SK-N-SH (cell line): Measurements from ENCODE around the gene AKTIP. TPM values are rescaled to one million over a fixed set of nuclear protein-coding genes. Genes with fewer than 3 reads are reported as not detected.

ENCODE experiments used
- CTCF ChIA-PET: fragments of 300-600, 350-600 bp; formaldehyde crosslinking; extraction: SDS; loops from one replicate; lab custom pipeline; 2021; lab: Yijun Ruan, JAX
- POLR2A ChIA-PET: fragments of 350-600 bp; sonication (Branson Sonifier 250); formaldehyde crosslinking; extraction: SDS; loops from one replicate; lab custom pipeline; 2020; ENCODE audit warnings: antibody characterized with exemption, inconsistent platforms; lab: Yijun Ruan, JAX
- DNase-seq: peaks from one replicate; pipeline ENCODE4 v3.0.0; 2012
- H2AFZ ChIP-seq: fragments of 200-600 bp; sonication (generic); 2 replicates; pipeline ENCODE4 v1.8.1; 2016; ENCODE audit warnings: antibody characterized with exemption, mild to moderate bottlenecking, low read depth
- H3F3A ChIP-seq: fragments of 200-600 bp; sonication (generic); replicated peaks from 2 replicates; pipeline ENCODE3; 2016; ENCODE audit warnings: antibody characterized with exemption, mild to moderate bottlenecking; ENCODE audit not compliant: insufficient read depth
- H3K27ac ChIP-seq, 2 experiments: fragments of 200-500 bp in 1 of 2; fragments of 200-600 bp in 1 of 2; sonication (Bioruptor generic) in 1 of 2; sonication (generic), shearing (Covaris generic) in 1 of 2; 2 replicates each; pipeline versions ENCODE4 v1.5.1 to v1.6.1; 2014 to 2016; ENCODE audit warnings: low read depth in 2 of 2, inconsistent platforms in 1 of 2, low read length in 1 of 2, mild to moderate bottlenecking in 1 of 2, mixed read lengths in 1 of 2
- H3K27me3 ChIP-seq: fragments of 200-600 bp; sonication (generic), shearing (Covaris generic); 2 replicates; pipeline ENCODE4 v1.6.1; 2016; ENCODE audit warnings: mixed run types; ENCODE audit not compliant: insufficient read depth
- H3K36me3 ChIP-seq, 2 experiments: fragments of 200-500 bp in 1 of 2; fragments of 200-600 bp in 1 of 2; sonication (Bioruptor generic) in 1 of 2; sonication (generic) in 1 of 2; replicated peaks in 1 of 2; 2 replicates each; pipeline versions ENCODE3 to v1.5.1; 2014 to 2016; ENCODE audit warnings: low read length in 1 of 2, mild to moderate bottlenecking in 1 of 2; ENCODE audit not compliant: insufficient read depth in 2 of 2, control insufficient read depth in 1 of 2
- H3K4me1 ChIP-seq, 2 experiments: fragments of 200-500 bp in 1 of 2; fragments of 200-600 bp in 1 of 2; sonication (Bioruptor generic) in 1 of 2; sonication (generic), shearing (Covaris generic) in 1 of 2; 2 replicates each; pipeline versions ENCODE4 v1.5.1 to v1.6.1; 2014 to 2016; ENCODE audit warnings: low read depth in 1 of 2, low read length in 1 of 2, mixed run types in 1 of 2; ENCODE audit not compliant: insufficient read depth in 2 of 2, control insufficient read depth in 1 of 2
- H3K4me2 ChIP-seq: fragments of 200-600 bp; sonication (generic), shearing (Covaris generic); 2 replicates; pipeline ENCODE4 v1.6.1; 2017; ENCODE audit warnings: mixed run types
- H3K4me3 ChIP-seq, 2 experiments: fragments of 200-500 bp in 1 of 2; fragments of 200-600 bp in 1 of 2; sonication (Bioruptor generic) in 1 of 2; sonication (generic), shearing (Covaris generic) in 1 of 2; 2 replicates each; pipeline versions ENCODE4 v1.5.1 to v1.8.1; 2014 to 2016; ENCODE audit warnings: low read depth in 2 of 2, inconsistent platforms in 1 of 2, low read length in 1 of 2, mild to moderate bottlenecking in 1 of 2, mixed read lengths in 1 of 2, moderate library complexity in 1 of 2
- H3K79me2 ChIP-seq: fragments of 200-600 bp; sonication (generic); 2 replicates; pipeline ENCODE4 v1.8.1; 2017; ENCODE audit warnings: mild to moderate bottlenecking; ENCODE audit not compliant: insufficient read depth
- H3K9ac ChIP-seq: fragments of 200-600 bp; sonication (generic); 2 replicates; pipeline ENCODE4 v1.6.1; 2017; ENCODE audit warnings: mixed run types
- H3K9me2 ChIP-seq: fragments of 200-600 bp; sonication (generic); 2 replicates; pipeline ENCODE4 v1.6.1; 2017; ENCODE audit warnings: mixed run types
- H3K9me3 ChIP-seq: fragments of 200-600 bp; sonication (generic); 2 replicates; pipeline ENCODE4 v1.6.1; 2017; ENCODE audit warnings: mixed run types, mild to moderate bottlenecking, moderate library complexity
- H4K20me1 ChIP-seq: fragments of 200-600 bp; sonication (generic); 2 replicates; pipeline ENCODE4 v1.6.1; 2017; ENCODE audit warnings: mild to moderate bottlenecking, mixed run types; ENCODE audit not compliant: insufficient read depth
- EP300 ChIP-seq, 2 experiments: IDR thresholded peaks; 2 replicates each; pipeline versions ENCODE4 v1.4.0 to v1.6.1; 2012; ENCODE audit warnings: borderline replicate concordance in 1 of 2, low read depth in 1 of 2, low read length in 1 of 2
- EZH2phosphoT487 ChIP-seq: fragments of 200-600 bp; sonication (generic); IDR thresholded peaks from 2 replicates; pipeline ENCODE4 v1.6.1; 2017; ENCODE audit warnings: low read depth, mixed run types, mild to moderate bottlenecking, antibody characterized with exemption, moderate library complexity, borderline replicate concordance
- FOXJ3 ChIP-seq: sonication (generic); formaldehyde crosslinking; IDR thresholded peaks from 2 replicates; pipeline ENCODE4 v1.5.1; 2020; ENCODE audit warnings: mild to moderate bottlenecking, missing genetic modification reagents
- FOXM1 ChIP-seq: IDR thresholded peaks from 2 replicates; pipeline ENCODE4 v1.4.0; 2012; ENCODE audit warnings: low read depth, mild to moderate bottlenecking
- GATA2 ChIP-seq: sonication (generic); formaldehyde crosslinking; IDR thresholded peaks from 2 replicates; pipeline ENCODE4 v1.5.0; 2020; ENCODE audit warnings: mild to moderate bottlenecking, missing genetic modification reagents
- JUND ChIP-seq: IDR thresholded peaks from 2 replicates; pipeline ENCODE4 v1.4.0; 2012
- MXI1 ChIP-seq: IDR thresholded peaks from 2 replicates; pipeline ENCODE4 v1.6.1; 2012; ENCODE audit warnings: mild to moderate bottlenecking, low read depth, low read length, improper control_type of control experiment
- NRF1 ChIP-seq: IDR thresholded peaks from 2 replicates; pipeline ENCODE4 v1.6.1; 2012; ENCODE audit warnings: low read depth, mild to moderate bottlenecking, low read length
- POLR2AphosphoS5 ChIP-seq: IDR thresholded peaks from 2 replicates; pipeline ENCODE4 v1.6.1; 2012; ENCODE audit warnings: low read depth, low read length
- REST ChIP-seq: IDR thresholded peaks from 2 replicates; pipeline ENCODE4 v1.6.1; 2012; ENCODE audit warnings: mild to moderate bottlenecking, low read depth, low read length, moderate library complexity
- RXRA ChIP-seq: IDR thresholded peaks from 2 replicates; pipeline ENCODE4 v1.4.0; 2012; ENCODE audit warnings: low read depth, mild to moderate bottlenecking, borderline replicate concordance
- SMC3 ChIP-seq: IDR thresholded peaks from 2 replicates; pipeline ENCODE4 v1.6.1; 2012; ENCODE audit warnings: low read depth, low read length, improper control_type of control experiment
- TCF12 ChIP-seq: IDR thresholded peaks from 2 replicates; pipeline ENCODE4 v1.4.0; 2012
- TEAD4 ChIP-seq: IDR thresholded peaks from 2 replicates; pipeline ENCODE4 v1.4.0; 2012; ENCODE audit warnings: mild to moderate bottlenecking, borderline replicate concordance; ENCODE audit not compliant: insufficient read depth
- WGBS: methylation state at CpG from one replicate; pipeline ENCODE4 v1.1.6; 2017; ENCODE audit warnings: low lambda C conversion rate; 5-methylcytosine and 5-hydroxymethylcytosine counted together
- polyA plus RNA-seq, 3 experiments: library from polyadenylated mRNA; depleted of rRNA; stranded (reverse); fragments of >200 nt; gene quantifications; 2 replicates each; pipeline ENCODE4 v1.2.3, GENCODE V29; 2012
- TF ChIP-seq, protein P1 (sequence below): fragments of 150-350 bp; IDR thresholded peaks from 2 replicates; pipeline ENCODE4 v1.6.1; 2017; ENCODE audit warnings: antibody characterized with exemption, low read length, low read depth, borderline replicate concordance
- TF ChIP-seq, protein P2 (sequence below): IDR thresholded peaks from 2 replicates; pipeline ENCODE4 v1.4.0; 2012; ENCODE audit warnings: low read depth, borderline replicate concordance

Gene AKTIP
- 21.0 and 31.0 TPM in 2 replicates for polyA plus RNA-seq (2012; rRNA removed)
- polyA plus RNA-seq (2012; cell fraction: cytosol; rRNA removed), result 23.4 and 27.2 TPM in 2 replicates
- 26.0 and 41.3 TPM in 2 replicates for polyA plus RNA-seq (2012; cell fraction: nucleus; rRNA removed)

- Histone ChIP-seq H3K36me3 (peaks cover 0 to 12% of the 10 kb centered on the region in 2 experiments), H3K4me1 (peaks cover 7 to 23% of the 10 kb centered on the region in 2 experiments), H4K20me1 (no peaks in the 10 kb centered on the region), H3K4me3 (peak within 1 kb of the TSS; percentile 87 to 88), H2AFZ (peak within 1 kb of the TSS; percentile 92), H3F3A (no peaks in the 10 kb centered on the region), H3K9me2 (no peaks in the 10 kb centered on the region), H3K27ac (peak within 1 kb of the TSS; percentile 81 to 98), H3K27me3 (no peaks in the 10 kb centered on the region), H3K4me2 (peak within 1 kb of the TSS; percentile 89), H3K79me2 (peaks cover 13% of the 10 kb centered on the region), H3K9ac (peak within 1 kb of the TSS; percentile 69), H3K9me3 (no peaks in the 10 kb centered on the region)
- ChIA-PET POLR2A (interaction anchor here (1.1 to 2.0 kb wide), 2 partner anchors 67 to 201 kb away, joined by 3 to 18 read pairs; partner anchors contain the start of genes FTO, RBL2 and RPGRIP1L), CTCF (interaction anchor here (0.6 to 1.0 kb wide), 2 partner anchors 8 to 9 kb away, joined by 3 read pairs; no protein-coding TSS in a partner anchor)
- TF ChIP-seq NRF1 (peak; percentile 11; the same call in 1 of the 2 replicates), REST (no peak)
- DNase-seq, result peak; percentile 65
- WGBS, result 2% methylated on average over 34 of the region's 76 CpGs
These were observed at the start of gene AKTIP for GRCh38 chr16:53502331-53503269. AKTIP (minus strand) TSS chr16:53503209; CDS start chr16:53500259, 2,950 bp downstream.

DNA sequence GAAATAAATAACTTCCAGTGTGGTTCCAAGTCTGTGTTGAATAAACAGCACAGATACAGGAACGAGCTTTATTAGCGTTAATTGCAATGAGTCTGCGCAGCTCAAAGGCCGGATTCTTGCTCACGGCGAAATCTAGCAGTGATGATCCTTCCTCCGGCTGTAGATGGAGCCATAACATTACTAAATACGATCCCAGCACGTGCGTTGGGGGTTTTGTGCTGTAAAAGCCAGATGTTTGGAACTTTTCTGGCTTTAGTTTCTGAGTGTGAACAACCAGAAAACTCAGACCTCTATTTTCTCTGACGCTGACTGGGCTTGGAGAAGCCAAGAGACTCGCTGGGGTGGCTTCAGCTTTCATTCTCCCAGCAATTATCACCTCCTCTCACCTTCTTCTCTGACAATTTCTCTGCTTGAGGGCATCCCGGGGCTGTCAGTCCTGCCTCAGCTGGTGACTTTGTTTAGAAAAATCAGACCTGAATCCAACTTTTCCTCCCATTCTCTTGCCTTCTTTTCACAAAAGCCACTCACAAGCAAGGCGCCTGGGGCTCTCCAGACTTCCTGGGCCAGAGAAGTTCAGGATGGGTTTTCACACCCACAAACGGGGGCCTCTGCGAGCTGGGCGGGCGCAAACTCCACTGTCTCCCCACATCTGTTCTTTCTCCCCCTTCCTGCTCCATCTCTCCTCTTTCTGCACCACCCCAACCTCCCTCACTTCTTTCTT, 47.1 kb upstream of the AKTIP start:
- Histone ChIP-seq H4K20me1 (no peaks in the 10 kb centered on the region), H2AFZ (peak overlapping the region; percentile 53), H3K27ac (no peak overlapping the region), H3K36me3 (no peaks in the 10 kb centered on the region), H3K9me2 (no peaks in the 10 kb centered on the region), H3F3A (no peaks in the 10 kb centered on the region), H3K27me3 (no peaks in the 10 kb centered on the region; the same call in 1 of the 2 replicates), H3K79me2 (no peaks in the 10 kb centered on the region), H3K4me1 (peaks cover 0 to 4% of the 10 kb centered on the region in 2 experiments; a peak in 2 of 4 replicates), H3K9me3 (no peaks in the 10 kb centered on the region), H3K9ac (no peak overlapping the region), H3K4me3 (peak overlapping the region in 1 of 2 experiments; percentile 28; a peak in 1 of 4 replicates), H3K4me2 (peak overlapping the region; percentile 8; the same call in 1 of the 2 replicates)
- WGBS, result 27% methylated on average over 18 of the region's 18 CpGs
- POLR2A ChIA-PET, result no interaction called here
- CTCF ChIA-PET, result interaction anchor here (0.6 to 2.6 kb wide), 46 partner anchors 9 to 1909 kb away, joined by 3 to 26 read pairs (median 3); no protein-coding TSS in a partner anchor
- peak; percentile 85 for DNase-seq
- TF ChIP-seq TCF12 (no peak), MXI1 (peak; percentile 90; the same call in 1 of the 2 replicates), EP300 (IDR thresholded peaks at IDR 0.05; ENCODE audit: borderline replicate concordance in 1 of 2, low read depth in 1 of 2, low read length in 1 of 2) (no peak), JUND (no peak), FOXJ3 (CRISPR knock-in tag) (no peak), EZH2phosphoT487 (no peak), POLR2AphosphoS5 (no peak), RXRA (no peak), FOXM1 (no peak), GATA2 (CRISPR knock-in tag) (no peak), TEAD4 (no peak), SMC3 (peak; percentile 67)
- TF ChIP-seq, protein P1, sequence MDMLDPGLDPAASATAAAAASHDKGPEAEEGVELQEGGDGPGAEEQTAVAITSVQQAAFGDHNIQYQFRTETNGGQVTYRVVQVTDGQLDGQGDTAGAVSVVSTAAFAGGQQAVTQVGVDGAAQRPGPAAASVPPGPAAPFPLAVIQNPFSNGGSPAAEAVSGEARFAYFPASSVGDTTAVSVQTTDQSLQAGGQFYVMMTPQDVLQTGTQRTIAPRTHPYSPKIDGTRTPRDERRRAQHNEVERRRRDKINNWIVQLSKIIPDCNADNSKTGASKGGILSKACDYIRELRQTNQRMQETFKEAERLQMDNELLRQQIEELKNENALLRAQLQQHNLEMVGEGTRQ, result no peak
- TF ChIP-seq, protein P2, sequence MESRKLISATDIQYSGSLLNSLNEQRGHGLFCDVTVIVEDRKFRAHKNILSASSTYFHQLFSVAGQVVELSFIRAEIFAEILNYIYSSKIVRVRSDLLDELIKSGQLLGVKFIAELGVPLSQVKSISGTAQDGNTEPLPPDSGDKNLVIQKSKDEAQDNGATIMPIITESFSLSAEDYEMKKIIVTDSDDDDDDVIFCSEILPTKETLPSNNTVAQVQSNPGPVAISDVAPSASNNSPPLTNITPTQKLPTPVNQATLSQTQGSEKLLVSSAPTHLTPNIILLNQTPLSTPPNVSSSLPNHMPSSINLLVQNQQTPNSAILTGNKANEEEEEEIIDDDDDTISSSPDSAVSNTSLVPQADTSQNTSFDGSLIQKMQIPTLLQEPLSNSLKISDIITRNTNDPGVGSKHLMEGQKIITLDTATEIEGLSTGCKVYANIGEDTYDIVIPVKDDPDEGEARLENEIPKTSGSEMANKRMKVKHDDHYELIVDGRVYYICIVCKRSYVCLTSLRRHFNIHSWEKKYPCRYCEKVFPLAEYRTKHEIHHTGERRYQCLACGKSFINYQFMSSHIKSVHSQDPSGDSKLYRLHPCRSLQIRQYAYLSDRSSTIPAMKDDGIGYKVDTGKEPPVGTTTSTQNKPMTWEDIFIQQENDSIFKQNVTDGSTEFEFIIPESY, result no peak
